ENCODE data around the gene MESP1.

DNA sequence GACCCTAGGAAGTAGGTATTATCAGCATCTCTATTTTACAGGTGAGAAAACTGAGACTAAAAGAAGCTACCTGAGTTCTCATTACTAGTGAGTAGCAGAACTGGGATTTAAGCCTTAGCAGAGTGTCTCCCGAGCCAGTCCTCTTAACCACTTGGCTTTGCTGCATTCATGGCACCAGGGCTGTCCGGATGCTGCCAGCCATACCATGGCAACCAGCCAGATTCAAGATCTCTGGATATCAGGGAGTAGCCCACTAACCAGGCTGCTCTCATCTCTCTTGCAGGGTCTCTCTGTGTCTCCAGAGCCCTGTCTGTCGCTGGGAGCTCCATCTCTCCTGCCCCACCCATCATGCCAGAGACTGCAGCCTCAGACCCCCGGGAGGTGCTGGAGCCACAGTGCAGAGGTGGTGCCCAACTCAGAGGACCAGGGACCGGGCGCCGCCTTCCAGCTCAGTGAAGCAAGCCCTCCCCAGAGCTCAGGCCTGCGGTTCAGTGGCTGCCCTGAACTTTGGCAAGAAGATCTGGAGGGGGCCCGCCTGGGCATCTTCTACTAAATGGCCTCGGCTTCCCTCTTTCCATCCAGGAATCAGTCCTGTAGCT is 26.8 kb upstream of the MESP1 start:
- TF ChIP-seq POLR2A (IDR thresholded peaks at IDR 0.05): no peak
- TF ChIP-seq, protein P1, sequence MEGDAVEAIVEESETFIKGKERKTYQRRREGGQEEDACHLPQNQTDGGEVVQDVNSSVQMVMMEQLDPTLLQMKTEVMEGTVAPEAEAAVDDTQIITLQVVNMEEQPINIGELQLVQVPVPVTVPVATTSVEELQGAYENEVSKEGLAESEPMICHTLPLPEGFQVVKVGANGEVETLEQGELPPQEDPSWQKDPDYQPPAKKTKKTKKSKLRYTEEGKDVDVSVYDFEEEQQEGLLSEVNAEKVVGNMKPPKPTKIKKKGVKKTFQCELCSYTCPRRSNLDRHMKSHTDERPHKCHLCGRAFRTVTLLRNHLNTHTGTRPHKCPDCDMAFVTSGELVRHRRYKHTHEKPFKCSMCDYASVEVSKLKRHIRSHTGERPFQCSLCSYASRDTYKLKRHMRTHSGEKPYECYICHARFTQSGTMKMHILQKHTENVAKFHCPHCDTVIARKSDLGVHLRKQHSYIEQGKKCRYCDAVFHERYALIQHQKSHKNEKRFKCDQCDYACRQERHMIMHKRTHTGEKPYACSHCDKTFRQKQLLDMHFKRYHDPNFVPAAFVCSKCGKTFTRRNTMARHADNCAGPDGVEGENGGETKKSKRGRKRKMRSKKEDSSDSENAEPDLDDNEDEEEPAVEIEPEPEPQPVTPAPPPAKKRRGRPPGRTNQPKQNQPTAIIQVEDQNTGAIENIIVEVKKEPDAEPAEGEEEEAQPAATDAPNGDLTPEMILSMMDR (IDR thresholded peaks at IDR 0.05): no peak
- no peak for TF ChIP-seq POLR2AphosphoS5 (IDR thresholded peaks at IDR 0.05)
